ENCODE data around the gene FAM114A1.

Gene FAM114A1

GRCh38 chr4:38930204-38930603 is 62.6 kb downstream of the FAM114A1 start:
- peak overlapping the region; percentile 53; the same call in 1 of the 2 replicates for H2AFZ ChIP-seq (ENCODE audit: low read depth, low read length)
- H3K4me1 ChIP-seq (ENCODE audit: low read length): peaks cover 15% of the 10 kb centered on the region
- H3K4me3 ChIP-seq (ENCODE audit: low read length): peak overlapping the region; percentile 48
- H3K9me3 ChIP-seq (ENCODE audit: insufficient read depth, low read length): no peaks in the 10 kb centered on the region
- peak overlapping the region; percentile 21; the same call in 1 of the 2 replicates for H3K27ac ChIP-seq (ENCODE audit: low read length)
- peak overlapping the region; percentile 36; the same call in 1 of the 2 replicates for H3K9ac ChIP-seq (ENCODE audit: low read length)
- H3K79me2 ChIP-seq (ENCODE audit: low read length): no peaks in the 10 kb centered on the region
- no peak for TF ChIP-seq CTCF (IDR thresholded peaks at IDR 0.05; ENCODE audit: low read depth, low read length)
- TF ChIP-seq EZH2phosphoT487 (IDR thresholded peaks at IDR 0.05; ENCODE audit: low read depth): no peak
- no peaks in the 10 kb centered on the region for H3K36me3 ChIP-seq (replicated peaks; ENCODE audit: low read depth, low read length)
- H4K20me1 ChIP-seq (ENCODE audit: insufficient read depth, low read length): no peaks in the 10 kb centered on the region
- H3K4me2 ChIP-seq (ENCODE audit: low read length): peak overlapping the region; percentile 80
- H3K27me3 ChIP-seq (ENCODE audit: low read depth, low read length): no peaks in the 10 kb centered on the region

- Histone ChIP-seq H2AFZ (ENCODE audit: low read depth, low read length) (peak overlapping the region; percentile 53; the same call in 1 of the 2 replicates), H3K4me2 (ENCODE audit: low read length) (peak overlapping the region; percentile 80), H3K4me3 (ENCODE audit: low read length) (peak overlapping the region; percentile 48), H3K9me3 (ENCODE audit: insufficient read depth, low read length) (no peaks in the 10 kb centered on the region), H3K27me3 (ENCODE audit: low read depth, low read length) (no peaks in the 10 kb centered on the region), H3K79me2 (ENCODE audit: low read length) (no peaks in the 10 kb centered on the region), H3K4me1 (ENCODE audit: low read length) (peaks cover 15% of the 10 kb centered on the region), H3K36me3 (replicated peaks; ENCODE audit: low read depth, low read length) (no peaks in the 10 kb centered on the region), H4K20me1 (ENCODE audit: insufficient read depth, low read length) (no peaks in the 10 kb centered on the region), H3K27ac (ENCODE audit: low read length) (peak overlapping the region; percentile 21; the same call in 1 of the 2 replicates), H3K9ac (ENCODE audit: low read length) (peak overlapping the region; percentile 36; the same call in 1 of the 2 replicates)
- no peak for TF ChIP-seq CTCF (IDR thresholded peaks at IDR 0.05; ENCODE audit: low read depth, low read length)
- TF ChIP-seq EZH2phosphoT487 (IDR thresholded peaks at IDR 0.05; ENCODE audit: low read depth): no peak
Observed at GRCh38 chr4:38930707-38931106, 63.1 kb downstream of the FAM114A1 start.

GRCh38 chr4:38931125-38931524 is 63.5 kb downstream of the FAM114A1 start:
- no peaks in the 10 kb centered on the region for H3K79me2 ChIP-seq (ENCODE audit: low read length)
- H2AFZ ChIP-seq (ENCODE audit: low read depth, low read length): no peak overlapping the region
- no peak overlapping the region for H3K4me3 ChIP-seq (ENCODE audit: low read length)
- no peak overlapping the region for H3K27ac ChIP-seq (ENCODE audit: low read length)
- TF ChIP-seq EZH2phosphoT487 (IDR thresholded peaks at IDR 0.05; ENCODE audit: low read depth): no peak
- TF ChIP-seq CTCF (IDR thresholded peaks at IDR 0.05; ENCODE audit: low read depth, low read length): no peak
- no peaks in the 10 kb centered on the region for H3K36me3 ChIP-seq (replicated peaks; ENCODE audit: low read depth, low read length)
- peaks cover 15% of the 10 kb centered on the region for H3K4me1 ChIP-seq (ENCODE audit: low read length)
- H3K27me3 ChIP-seq (ENCODE audit: low read depth, low read length): no peaks in the 10 kb centered on the region
- no peaks in the 10 kb centered on the region for H3K9me3 ChIP-seq (ENCODE audit: insufficient read depth, low read length)
- H3K4me2 ChIP-seq (ENCODE audit: low read length): no peak overlapping the region; the same call in 1 of the 2 replicates
- H3K9ac ChIP-seq (ENCODE audit: low read length): no peak overlapping the region
- H4K20me1 ChIP-seq (ENCODE audit: insufficient read depth, low read length): no peaks in the 10 kb centered on the region

GRCh38 chr4:38935391-38936073 is 67.9 kb downstream of the FAM114A1 start:
- no peaks in the 10 kb centered on the region for H3K9me3 ChIP-seq (ENCODE audit: insufficient read depth, low read length)
- H4K20me1 ChIP-seq (ENCODE audit: insufficient read depth, low read length): no peaks in the 10 kb centered on the region
- H3K9ac ChIP-seq (ENCODE audit: low read length): no peak overlapping the region
- no peak overlapping the region for H3K27ac ChIP-seq (ENCODE audit: low read length)
- H3K36me3 ChIP-seq (replicated peaks; ENCODE audit: low read depth, low read length): no peaks in the 10 kb centered on the region
- no peaks in the 10 kb centered on the region for H3K79me2 ChIP-seq (ENCODE audit: low read length)
- H3K27me3 ChIP-seq (ENCODE audit: low read depth, low read length): no peaks in the 10 kb centered on the region
- H3K4me3 ChIP-seq (ENCODE audit: low read length): no peak overlapping the region
- H2AFZ ChIP-seq (ENCODE audit: low read depth, low read length): no peak overlapping the region
- TF ChIP-seq CTCF (IDR thresholded peaks at IDR 0.05; ENCODE audit: low read depth, low read length) (no peak), EZH2phosphoT487 (IDR thresholded peaks at IDR 0.05; ENCODE audit: low read depth) (no peak)
- peaks cover 23% of the 10 kb centered on the region for H3K4me1 ChIP-seq (ENCODE audit: low read length)
- no peak overlapping the region for H3K4me2 ChIP-seq (ENCODE audit: low read length)

Data from OCI-LY3 (cell line).